ENCODE data around the gene ADAM10.

DNA sequence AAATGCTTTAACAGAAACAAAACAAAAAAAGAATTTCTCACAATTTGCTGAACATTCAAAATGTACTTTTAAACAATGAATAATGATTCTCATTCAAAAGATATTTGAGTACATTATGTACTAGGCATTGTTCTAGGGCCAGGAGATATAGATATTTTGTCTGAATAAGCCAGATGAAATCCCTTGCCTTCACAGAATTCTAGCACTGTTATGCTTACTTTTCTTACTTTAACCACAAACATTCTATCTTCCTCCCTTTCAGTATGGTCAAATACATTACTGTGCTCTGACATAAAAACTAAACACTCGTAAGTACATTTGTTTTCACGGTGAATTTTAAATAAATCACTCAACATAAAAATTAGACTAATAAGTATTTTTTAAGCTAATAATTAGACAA lies 116.7 kb downstream of the ADAM10 start:
- TF ChIP-seq, protein P1, sequence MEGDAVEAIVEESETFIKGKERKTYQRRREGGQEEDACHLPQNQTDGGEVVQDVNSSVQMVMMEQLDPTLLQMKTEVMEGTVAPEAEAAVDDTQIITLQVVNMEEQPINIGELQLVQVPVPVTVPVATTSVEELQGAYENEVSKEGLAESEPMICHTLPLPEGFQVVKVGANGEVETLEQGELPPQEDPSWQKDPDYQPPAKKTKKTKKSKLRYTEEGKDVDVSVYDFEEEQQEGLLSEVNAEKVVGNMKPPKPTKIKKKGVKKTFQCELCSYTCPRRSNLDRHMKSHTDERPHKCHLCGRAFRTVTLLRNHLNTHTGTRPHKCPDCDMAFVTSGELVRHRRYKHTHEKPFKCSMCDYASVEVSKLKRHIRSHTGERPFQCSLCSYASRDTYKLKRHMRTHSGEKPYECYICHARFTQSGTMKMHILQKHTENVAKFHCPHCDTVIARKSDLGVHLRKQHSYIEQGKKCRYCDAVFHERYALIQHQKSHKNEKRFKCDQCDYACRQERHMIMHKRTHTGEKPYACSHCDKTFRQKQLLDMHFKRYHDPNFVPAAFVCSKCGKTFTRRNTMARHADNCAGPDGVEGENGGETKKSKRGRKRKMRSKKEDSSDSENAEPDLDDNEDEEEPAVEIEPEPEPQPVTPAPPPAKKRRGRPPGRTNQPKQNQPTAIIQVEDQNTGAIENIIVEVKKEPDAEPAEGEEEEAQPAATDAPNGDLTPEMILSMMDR (IDR thresholded peaks at IDR 0.05; ENCODE audit: low read length) = no peak
- TF ChIP-seq EZH2 (IDR thresholded peaks at IDR 0.05; ENCODE audit: borderline replicate concordance, low read length) = no peak

All from OCI-LY1 (cell line).